Testis (tissue), 5 donors: ENCODE results near the gene SERPINA9. TPM values are rescaled to one million over a fixed set of nuclear protein-coding genes. Genes with fewer than 3 reads are reported as not detected.

Source experiments
- DNase-seq: peaks from one replicate; pipeline ENCODE4 v3.0.0-alpha.2; 2019
- H3K27ac ChIP-seq, 2 donors: fragments of 200-600 bp; sonication (generic); one replicate each; pipeline ENCODE4 v1.5.1; 2019
- H3K27me3 ChIP-seq: fragments of 200-600 bp; sonication (generic); one replicate; pipeline ENCODE4 v1.5.1; 2019
- H3K36me3 ChIP-seq: fragments of 200-600 bp; sonication (generic); one replicate; pipeline ENCODE4 v1.5.1; 2017; ENCODE audit warnings: low read depth; ENCODE audit errors: missing control alignments
- H3K4me1 ChIP-seq: fragments of 200-600 bp; sonication (generic); one replicate; pipeline ENCODE4 v1.5.1; 2019
- H3K4me3 ChIP-seq, 2 donors: fragments of 200-600 bp; sonication (generic); one replicate each; pipeline ENCODE4 v1.5.1; 2017 to 2019
- H3K9me3 ChIP-seq: fragments of 200-600 bp; sonication (generic); one replicate; pipeline ENCODE4 v1.5.1; 2017
- CTCF ChIP-seq, 3 experiments: fragments of 450-650 bp in 2 of 3; fragments of 200-600 bp in 1 of 3; sonication (generic) in 1 of 3; IDR thresholded peaks; one replicate each; pipeline ENCODE4 v1.5.1; 2016 to 2019; ENCODE audit warnings: antibody characterized with exemption in 3 of 3, mild to moderate bottlenecking in 2 of 3, moderate library complexity in 1 of 3
- POLR2A ChIP-seq: fragments of 450-650 bp; IDR thresholded peaks from one replicate; pipeline ENCODE4 v1.6.1; 2017; ENCODE audit warnings: antibody characterized with exemption, mild to moderate bottlenecking, moderate library complexity
- WGBS, 2 donors: methylation state at CpG; one replicate each; pipeline ENCODE4 v1.1.5; 2018; 5-methylcytosine and 5-hydroxymethylcytosine counted together
- intact Hi-C: fragments of 100-400 bp; cut with DNase I; formaldehyde crosslinking; loops from one replicate; pipeline ENCODE4 v1.15.1; 2023; ENCODE audit warnings: low total_unique reads
- long read RNA-seq, 2 donors: transcript quantifications; one replicate each; lab custom pipeline, GENCODE V29; 2026
- polyA plus RNA-seq: library from polyadenylated mRNA; stranded (reverse); fragments of 350-450 nt; fragmentation: Illumina TruSeq; extraction: RNeasy Lipid Tissue Mini Kit (QIAGEN cat#74804); gene quantifications from one replicate; pipeline ENCODE4 v1.2.3, GENCODE V29; 2014; ENCODE audit warnings: low read depth, low replicate concordance; ENCODE audit not compliant: insufficient read depth
- total RNA-seq, 2 donors: library from RNA; depleted of rRNA; stranded (reverse); fragments of >200 nt; gene quantifications; one replicate each; pipeline ENCODE4 v1.2.3, GENCODE V29; 2016

The SERPINA9 gene
- total RNA-seq (not detected), polyA plus RNA-seq (not detected)
- long read RNA-seq, donor 1, result 0 reads
- long read RNA-seq, donor 2, result 0 reads

GRCh38 chr14:94476023-94476422, at the start of gene SERPINA9:
TSS of gene SERPINA9 (minus strand) at chr14:94476197. CDS start at chr14:94469840, 6,357 bp downstream.
- H3K9me3 ChIP-seq, result no peaks in the 10 kb centered on the region
- H3K36me3 ChIP-seq, result no peaks in the 10 kb centered on the region
- 78 to 89% methylated on average over 2 of the region's 2 CpGs for WGBS, 2 donors
- no peaks in the 10 kb centered on the region for H3K4me1 ChIP-seq
- intact Hi-C loops, result no loop called here
- no peak for DNase-seq
- no peak within 1 kb of the TSS for H3K27ac ChIP-seq
- TF ChIP-seq CTCF (IDR thresholded peaks at IDR 0.05) (no peak), POLR2A (no peak)
- no peaks in the 10 kb centered on the region for H3K27me3 ChIP-seq
- no peak within 1 kb of the TSS for H3K4me3 ChIP-seq

- no peaks in the 10 kb centered on the region for H3K27me3 ChIP-seq
- intact Hi-C loops, result no loop called here
- WGBS, 2 donors, result 57 to 81% methylated on average over 3 of the region's 3 CpGs
These were observed 48.1 kb upstream of the SERPINA9 start for GRCh38 chr14:94524093-94524492.

GRCh38 chr14:94523265-94523664, 47.3 kb upstream of the SERPINA9 start:
- TF ChIP-seq CTCF (IDR thresholded peaks at IDR 0.05) (no peak), POLR2A (no peak)

More at GRCh38 chr14:94524093-94524492, 48.1 kb upstream of the SERPINA9 start:
- DNase-seq, result no peak
- H3K27ac ChIP-seq, result no peak overlapping the region
- no peaks in the 10 kb centered on the region for H3K9me3 ChIP-seq
- H3K36me3 ChIP-seq, result no peaks in the 10 kb centered on the region
- no peak for TF ChIP-seq CTCF (IDR thresholded peaks at IDR 0.05)
- no peak for TF ChIP-seq POLR2A
- no peaks in the 10 kb centered on the region for H3K4me1 ChIP-seq
- no peak overlapping the region for H3K4me3 ChIP-seq

GRCh38 chr14:94522115-94522724, 46.2 kb upstream of the SERPINA9 start:
- 82 to 93% methylated on average over 7 of the region's 7 CpGs for WGBS, 2 donors
- Histone ChIP-seq H3K9me3 (no peaks in the 10 kb centered on the region), H3K27ac (no peak overlapping the region), H3K36me3 (no peaks in the 10 kb centered on the region), H3K27me3 (no peaks in the 10 kb centered on the region), H3K4me3 (no peak overlapping the region), H3K4me1 (no peaks in the 10 kb centered on the region)
- TF ChIP-seq POLR2A, result no peak
- no peak for TF ChIP-seq CTCF (IDR thresholded peaks at IDR 0.05)
- DNase-seq, result no peak
- intact Hi-C loops, result no loop called here

More at GRCh38 chr14:94523265-94523664, 47.3 kb upstream of the SERPINA9 start:
- Histone ChIP-seq H3K4me1 (no peaks in the 10 kb centered on the region), H3K4me3 (no peak overlapping the region), H3K36me3 (no peaks in the 10 kb centered on the region), H3K9me3 (no peaks in the 10 kb centered on the region), H3K27ac (no peak overlapping the region), H3K27me3 (no peaks in the 10 kb centered on the region)
- intact Hi-C loops, result no loop called here
- 96% methylated on average over 7 to 8 of the region's 8 CpGs for WGBS, 2 donors
- DNase-seq, result no peak
